Suprapubic skin (tissue), 4 donors: ENCODE measurements around the gene ERC2.

ENCODE experiments used
- POLR2A ChIP-seq, 2 donors: fragments of 450-650 bp; IDR thresholded peaks; one replicate each; pipeline ENCODE4 v1.6.1; 2017; ENCODE audit warnings: antibody characterized with exemption in 2 of 2, mild to moderate bottlenecking in 2 of 2, moderate library complexity in 2 of 2
- POLR2AphosphoS5 ChIP-seq, 3 donors: sonication (generic); formaldehyde crosslinking; IDR thresholded peaks; one replicate each; pipeline ENCODE4 v1.6.1; 2017; ENCODE audit warnings: antibody characterized with exemption in 3 of 3
- TF ChIP-seq, protein P1 (sequence below), 2 donors: fragments of 200-600 bp in 1 of 2; fragments of 450-650 bp in 1 of 2; sonication (generic) in 1 of 2; IDR thresholded peaks; one replicate each; pipeline ENCODE4 v1.5.1; 2016 to 2019; ENCODE audit warnings: antibody characterized with exemption in 2 of 2, mild to moderate bottlenecking in 1 of 2, moderate library complexity in 1 of 2

DNA sequence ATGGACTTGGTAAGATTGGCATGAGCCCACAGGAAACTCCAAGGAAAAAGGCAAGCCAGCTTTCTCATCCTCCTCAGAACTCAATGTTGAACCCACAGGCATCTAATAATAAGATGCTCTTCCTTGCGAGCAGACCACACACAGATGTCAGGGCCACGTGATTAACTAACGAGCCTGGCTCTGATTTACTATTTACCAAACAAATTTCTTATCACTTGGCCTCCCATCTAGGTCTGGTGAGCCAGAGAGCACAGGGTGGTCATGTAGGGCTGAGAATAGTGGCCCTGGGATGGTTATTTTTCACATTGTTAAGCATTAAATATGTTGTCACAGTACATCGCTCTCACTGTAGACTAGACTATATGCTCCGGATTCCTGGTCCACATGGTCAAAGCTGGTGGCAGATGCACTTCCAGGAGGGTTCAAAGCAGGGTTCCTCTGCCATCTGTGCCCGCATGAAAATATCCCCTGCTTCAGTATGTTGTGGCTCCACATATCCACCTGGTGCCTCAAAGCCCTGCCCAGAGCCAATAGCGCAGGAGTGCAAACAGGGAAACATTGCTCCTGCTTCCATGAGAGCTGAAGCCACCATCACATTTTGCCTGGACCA lies 508.7 kb downstream of the ERC2 start:
- TF ChIP-seq, protein P1, sequence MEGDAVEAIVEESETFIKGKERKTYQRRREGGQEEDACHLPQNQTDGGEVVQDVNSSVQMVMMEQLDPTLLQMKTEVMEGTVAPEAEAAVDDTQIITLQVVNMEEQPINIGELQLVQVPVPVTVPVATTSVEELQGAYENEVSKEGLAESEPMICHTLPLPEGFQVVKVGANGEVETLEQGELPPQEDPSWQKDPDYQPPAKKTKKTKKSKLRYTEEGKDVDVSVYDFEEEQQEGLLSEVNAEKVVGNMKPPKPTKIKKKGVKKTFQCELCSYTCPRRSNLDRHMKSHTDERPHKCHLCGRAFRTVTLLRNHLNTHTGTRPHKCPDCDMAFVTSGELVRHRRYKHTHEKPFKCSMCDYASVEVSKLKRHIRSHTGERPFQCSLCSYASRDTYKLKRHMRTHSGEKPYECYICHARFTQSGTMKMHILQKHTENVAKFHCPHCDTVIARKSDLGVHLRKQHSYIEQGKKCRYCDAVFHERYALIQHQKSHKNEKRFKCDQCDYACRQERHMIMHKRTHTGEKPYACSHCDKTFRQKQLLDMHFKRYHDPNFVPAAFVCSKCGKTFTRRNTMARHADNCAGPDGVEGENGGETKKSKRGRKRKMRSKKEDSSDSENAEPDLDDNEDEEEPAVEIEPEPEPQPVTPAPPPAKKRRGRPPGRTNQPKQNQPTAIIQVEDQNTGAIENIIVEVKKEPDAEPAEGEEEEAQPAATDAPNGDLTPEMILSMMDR (IDR thresholded peaks at IDR 0.05): no peak
- TF ChIP-seq POLR2AphosphoS5 (IDR thresholded peaks at IDR 0.05): no peak
- no peak for TF ChIP-seq POLR2A (IDR thresholded peaks at IDR 0.05)
